ENCODE data around the gene KRTAP19-5. TPM values are rescaled to one million over a fixed set of nuclear protein-coding genes. Genes with fewer than 3 reads are reported as not detected.
"Not testable (repeated sequence)": the region's sequence is repeated elsewhere in the genome, so short reads cannot be mapped to it uniquely, and the experiment has no call there.

Gene KRTAP19-5
- total and polyA plus RNA-seq, 2 of the 4 experiments (the other 2 are of a cell fraction): not detected

DNA sequence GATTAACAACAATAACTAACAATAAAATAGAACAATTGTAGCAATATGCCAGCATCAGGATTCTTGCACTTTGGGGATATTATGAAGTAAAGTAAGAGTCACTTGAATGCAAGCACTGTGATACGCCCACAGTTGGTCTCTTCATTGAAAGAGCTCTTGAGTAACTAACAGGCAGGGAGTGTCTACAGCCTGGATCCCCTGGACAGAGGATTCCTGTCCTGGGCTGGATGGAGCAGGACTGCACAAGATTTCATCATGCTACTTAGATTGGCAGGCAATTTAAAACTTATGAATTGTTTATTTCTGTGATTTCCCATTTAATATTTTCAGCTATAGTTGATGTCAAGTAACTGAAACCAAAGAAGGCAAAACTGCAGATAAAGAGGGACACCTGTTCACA lies 13.7 kb upstream of the KRTAP19-5 start:
- no peak overlapping the region for H2BK20ac ChIP-seq (ENCODE audit: low read depth, low read length)
- H4K8ac ChIP-seq (ENCODE audit: low read depth in 2 of 2, low read length in 2 of 2): no peak overlapping the region
- ATAC-seq (ENCODE audit: low read depth) (no peak), DNase-seq (no peak)
- H3K79me1 ChIP-seq (ENCODE audit: low read depth in 1 of 2, low read length in 2 of 2): no peaks in the 10 kb centered on the region
- no peak overlapping the region for H3K23ac ChIP-seq (ENCODE audit: low read depth, low read length)
- no peak overlapping the region for H3K4me2 ChIP-seq (ENCODE audit: low read depth, low read length)
- H3K4me3 ChIP-seq (ENCODE audit: insufficient read depth, low read depth, low read length): no peak overlapping the region
- no peak overlapping the region for H3K9ac ChIP-seq (ENCODE audit: low read depth, low read length)
- WGBS, 2 experiments (ENCODE audit: extremely low coverage in 2 of 2, insufficient read length in 1 of 2): no CpG with 5 or more reads among the region's 1 CpG
- no peak overlapping the region for H2AK5ac ChIP-seq (ENCODE audit: low read depth, low read length)
- no peaks in the 10 kb centered on the region for H4K20me1 ChIP-seq (ENCODE audit: insufficient read depth, low read length)
- no peak overlapping the region for H2AFZ ChIP-seq (replicated peaks; ENCODE audit: low read length, poor library complexity)
- in situ Hi-C loops (cut with MboI; ENCODE audit: low sequenced_read_pairs) (no loop called here), intact Hi-C loops (cut with micrococcal nuclease) (no loop called here), dilution Hi-C loops (cut with HindIII; ENCODE audit: low sequenced_read_pairs, unreplicated experiment) (no loop called here)
- TF ChIP-seq MAZ (IDR thresholded peaks at IDR 0.05; ENCODE audit: borderline replicate concordance, low read depth, low read length) (no peak), RAD21 (IDR thresholded peaks at IDR 0.05; ENCODE audit: low read length) (no peak), POLR2A (IDR thresholded peaks at IDR 0.05; ENCODE audit: low read depth, low read length) (no peak), MXI1 (IDR thresholded peaks at IDR 0.05; ENCODE audit: borderline replicate concordance, low read depth, low read length) (no peak), CHD1 (IDR thresholded peaks at IDR 0.05; ENCODE audit: low read depth, low read length) (no peak)
- TF ChIP-seq, protein P1, sequence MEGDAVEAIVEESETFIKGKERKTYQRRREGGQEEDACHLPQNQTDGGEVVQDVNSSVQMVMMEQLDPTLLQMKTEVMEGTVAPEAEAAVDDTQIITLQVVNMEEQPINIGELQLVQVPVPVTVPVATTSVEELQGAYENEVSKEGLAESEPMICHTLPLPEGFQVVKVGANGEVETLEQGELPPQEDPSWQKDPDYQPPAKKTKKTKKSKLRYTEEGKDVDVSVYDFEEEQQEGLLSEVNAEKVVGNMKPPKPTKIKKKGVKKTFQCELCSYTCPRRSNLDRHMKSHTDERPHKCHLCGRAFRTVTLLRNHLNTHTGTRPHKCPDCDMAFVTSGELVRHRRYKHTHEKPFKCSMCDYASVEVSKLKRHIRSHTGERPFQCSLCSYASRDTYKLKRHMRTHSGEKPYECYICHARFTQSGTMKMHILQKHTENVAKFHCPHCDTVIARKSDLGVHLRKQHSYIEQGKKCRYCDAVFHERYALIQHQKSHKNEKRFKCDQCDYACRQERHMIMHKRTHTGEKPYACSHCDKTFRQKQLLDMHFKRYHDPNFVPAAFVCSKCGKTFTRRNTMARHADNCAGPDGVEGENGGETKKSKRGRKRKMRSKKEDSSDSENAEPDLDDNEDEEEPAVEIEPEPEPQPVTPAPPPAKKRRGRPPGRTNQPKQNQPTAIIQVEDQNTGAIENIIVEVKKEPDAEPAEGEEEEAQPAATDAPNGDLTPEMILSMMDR (conservative IDR thresholded peaks at IDR 0.05; ENCODE audit: low read depth, low read length): no peak
- TF ChIP-seq, protein P2, sequence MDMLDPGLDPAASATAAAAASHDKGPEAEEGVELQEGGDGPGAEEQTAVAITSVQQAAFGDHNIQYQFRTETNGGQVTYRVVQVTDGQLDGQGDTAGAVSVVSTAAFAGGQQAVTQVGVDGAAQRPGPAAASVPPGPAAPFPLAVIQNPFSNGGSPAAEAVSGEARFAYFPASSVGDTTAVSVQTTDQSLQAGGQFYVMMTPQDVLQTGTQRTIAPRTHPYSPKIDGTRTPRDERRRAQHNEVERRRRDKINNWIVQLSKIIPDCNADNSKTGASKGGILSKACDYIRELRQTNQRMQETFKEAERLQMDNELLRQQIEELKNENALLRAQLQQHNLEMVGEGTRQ (IDR thresholded peaks at IDR 0.05; ENCODE audit: low read depth, low read length): no peak
- no TSS peak for BruUV-seq (replicated peaks)
- H3K4me1 ChIP-seq (ENCODE audit: control insufficient read depth, insufficient read depth, low read length): no peaks in the 10 kb centered on the region
- no peak overlapping the region for H3K56ac ChIP-seq (ENCODE audit: extremely low read depth, insufficient read depth, low read length)
- POLR2A ChIA-PET (ENCODE audit: unreplicated experiment): no interaction called here
- no peak overlapping the region for H2AK9ac ChIP-seq (replicated peaks; ENCODE audit: low read depth, low read length, poor library complexity)
- H3K27me3 ChIP-seq (ENCODE audit: control insufficient read depth, insufficient read depth, low read length): no peaks in the 10 kb centered on the region
- no peak overlapping the region for H4K5ac ChIP-seq (ENCODE audit: low read depth, low read length)
- CTCF ChIA-PET: no interaction called here
- H3K14ac ChIP-seq (replicated peaks; ENCODE audit: low read depth, low read length): no peak overlapping the region
- no peak overlapping the region for H2BK15ac ChIP-seq (ENCODE audit: low read depth, low read length)
- no peak overlapping the region for H2BK5ac ChIP-seq (ENCODE audit: low read depth, low read length, poor library complexity, severe bottlenecking)
- no peak overlapping the region for H3K4ac ChIP-seq (ENCODE audit: low read depth, low read length)
- H3K18ac ChIP-seq (ENCODE audit: low read depth, low read length): no peak overlapping the region
- no peak overlapping the region for H2BK120ac ChIP-seq (ENCODE audit: low read depth, low read length)
- H3K36me3 ChIP-seq (ENCODE audit: control insufficient read depth, insufficient read depth, low read length): no peaks in the 10 kb centered on the region
- peaks cover 14% of the 10 kb centered on the region for H3K9me3 ChIP-seq (ENCODE audit: control insufficient read depth, insufficient read depth, low read length)
- H3K9me1 ChIP-seq (ENCODE audit: insufficient read depth, low read length): no peaks in the 10 kb centered on the region
- H3K27ac ChIP-seq (ENCODE audit: insufficient read depth, low read length): no peak overlapping the region
- no peak overlapping the region for H4K91ac ChIP-seq (ENCODE audit: insufficient read depth, low read depth, low read length)

DNA sequence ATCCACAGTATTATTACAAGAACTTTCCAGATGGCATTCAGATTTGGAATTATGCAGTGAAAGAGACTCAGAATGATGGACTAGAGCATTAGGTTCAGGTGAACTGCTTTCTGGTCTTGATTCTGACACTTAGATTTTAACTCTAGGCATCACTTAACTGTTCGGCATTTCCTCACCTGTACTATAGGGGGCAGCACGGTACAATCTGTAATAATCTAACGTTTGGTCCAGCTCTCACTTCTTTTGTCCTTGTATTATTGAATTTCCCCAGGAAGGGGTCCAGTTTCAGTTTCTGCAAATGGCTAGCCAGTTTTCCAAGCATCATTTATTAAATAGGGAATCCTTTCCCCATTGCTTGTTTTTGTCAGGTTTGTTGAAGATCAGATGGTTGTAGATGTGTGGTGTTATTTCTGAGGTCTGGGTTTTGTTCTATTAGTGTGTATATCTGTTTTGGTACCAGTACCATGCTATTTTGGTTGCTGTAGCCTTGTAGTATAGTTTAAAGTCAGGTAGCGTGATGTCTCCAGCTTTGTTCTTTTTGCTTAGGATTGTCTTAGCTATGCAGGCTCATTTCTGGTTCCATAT lies 3.8 kb upstream of the KRTAP19-5 start:
- POLR2A ChIA-PET (ENCODE audit: unreplicated experiment); intact Hi-C loops (cut with micrococcal nuclease); BruUV-seq (replicated peaks): not testable (repeated sequence)

More for the DNA sequence above, 3.8 kb upstream of the KRTAP19-5 start:
- H3K56ac ChIP-seq (ENCODE audit: extremely low read depth, insufficient read depth, low read length); H3K4me2 ChIP-seq (ENCODE audit: low read depth, low read length); dilution Hi-C loops (cut with HindIII; ENCODE audit: low sequenced_read_pairs, unreplicated experiment); H3K4me3 ChIP-seq (ENCODE audit: insufficient read depth, low read depth, low read length); H3K9me1 ChIP-seq (ENCODE audit: insufficient read depth, low read length); H4K91ac ChIP-seq (ENCODE audit: insufficient read depth, low read depth, low read length); H3K9ac ChIP-seq (ENCODE audit: low read depth, low read length); H2BK120ac ChIP-seq (ENCODE audit: low read depth, low read length); H2BK15ac ChIP-seq (ENCODE audit: low read depth, low read length); H3K4me1 ChIP-seq (ENCODE audit: control insufficient read depth, insufficient read depth, low read length); H4K8ac ChIP-seq (ENCODE audit: low read depth in 2 of 2, low read length in 2 of 2); CTCF ChIA-PET; H4K20me1 ChIP-seq (ENCODE audit: insufficient read depth, low read length); H3K36me3 ChIP-seq (ENCODE audit: control insufficient read depth, insufficient read depth, low read length); H2AFZ ChIP-seq (replicated peaks; ENCODE audit: low read length, poor library complexity); H3K9me3 ChIP-seq (ENCODE audit: control insufficient read depth, insufficient read depth, low read length); H3K18ac ChIP-seq (ENCODE audit: low read depth, low read length); H3K27ac ChIP-seq (ENCODE audit: insufficient read depth, low read length); H3K79me1 ChIP-seq (ENCODE audit: low read depth in 1 of 2, low read length in 2 of 2); H3K4ac ChIP-seq (ENCODE audit: low read depth, low read length); DNase-seq; H3K27me3 ChIP-seq (ENCODE audit: control insufficient read depth, insufficient read depth, low read length); H3K14ac ChIP-seq (replicated peaks; ENCODE audit: low read depth, low read length); H2BK5ac ChIP-seq (ENCODE audit: low read depth, low read length, poor library complexity, severe bottlenecking); H2AK9ac ChIP-seq (replicated peaks; ENCODE audit: low read depth, low read length, poor library complexity); H4K5ac ChIP-seq (ENCODE audit: low read depth, low read length); H2AK5ac ChIP-seq (ENCODE audit: low read depth, low read length); in situ Hi-C loops (cut with MboI; ENCODE audit: low sequenced_read_pairs); H3K23ac ChIP-seq (ENCODE audit: low read depth, low read length); ATAC-seq (ENCODE audit: low read depth); H2BK20ac ChIP-seq (ENCODE audit: low read depth, low read length): not testable (repeated sequence)
- WGBS, 2 experiments (ENCODE audit: extremely low coverage in 2 of 2, insufficient read length in 1 of 2): no CpG with 5 or more reads among the region's 4 CpGs

Measured in IMR-90 (cell line).